IMR-90 (cell line): ENCODE results near the gene CDH26. TPM values are rescaled to one million over a fixed set of nuclear protein-coding genes. Genes with fewer than 3 reads are reported as not detected.

Experiments used
- ATAC-seq: fragments of 200-7000 bp; cut with Tn5 transposase; 2 replicates; pipeline ENCODE4 v1.9.1; 2020; ENCODE audit warnings: low read depth, mild to moderate bottlenecking, moderate library complexity
- BruUV-seq: library from RNA; stranded (reverse); fragments of 400-500 nt; replicated peaks from 2 replicates; lab custom pipeline; 2021; lab: Mats Ljungman, UMichigan
- CTCF ChIA-PET: fragments of 300-600 bp; formaldehyde crosslinking; extraction: SDS; loops from one replicate; lab custom pipeline; 2021; ENCODE audit warnings: antibody characterized with exemption; lab: Yijun Ruan, JAX
- POLR2A ChIA-PET: fragments of 300-600 bp; sonication (Branson Sonifier 250); formaldehyde crosslinking; loops from one replicate; lab custom pipeline; 2022; ENCODE audit warnings: antibody characterized with exemption; ENCODE audit not compliant: unreplicated experiment; lab: Charles Lee
- DNase-seq: peaks from one replicate; pipeline ENCODE4 v3.0.0; 2013
- H2AFZ ChIP-seq: replicated peaks from 2 replicates; pipeline ENCODE3; 2013; ENCODE audit warnings: low read length, mild to moderate bottlenecking; ENCODE audit not compliant: poor library complexity
- H2AK5ac ChIP-seq: 2 replicates; pipeline ENCODE4 v1.6.1; 2013; ENCODE audit warnings: low read depth, low read length, inconsistent platforms
- H2AK9ac ChIP-seq: replicated peaks from 2 replicates; pipeline ENCODE3; 2013; ENCODE audit warnings: mild to moderate bottlenecking, low read depth, low read length, moderate library complexity; ENCODE audit not compliant: poor library complexity
- H2BK120ac ChIP-seq: 2 replicates; pipeline ENCODE4 v1.6.1; 2013; ENCODE audit warnings: low read depth, low read length, inconsistent platforms
- H2BK15ac ChIP-seq: 3 replicates; pipeline ENCODE4 v1.6.1; 2013; ENCODE audit warnings: low read depth, low read length, inconsistent platforms
- H2BK20ac ChIP-seq: 2 replicates; pipeline ENCODE4 v1.6.1; 2013; ENCODE audit warnings: low read depth, mild to moderate bottlenecking, inconsistent platforms, low read length, moderate library complexity
- H2BK5ac ChIP-seq: 2 replicates; pipeline ENCODE4 v1.6.1; 2013; ENCODE audit warnings: mild to moderate bottlenecking, low read depth, low read length, inconsistent platforms; ENCODE audit not compliant: poor library complexity, severe bottlenecking
- H3K14ac ChIP-seq: replicated peaks from 2 replicates; pipeline ENCODE4 v1.6.1; 2013; ENCODE audit warnings: low read depth, low read length, inconsistent platforms
- H3K18ac ChIP-seq: 2 replicates; pipeline ENCODE4 v1.6.1; 2013; ENCODE audit warnings: low read depth, low read length, control low read depth
- H3K23ac ChIP-seq: 2 replicates; pipeline ENCODE4 v1.6.1; 2013; ENCODE audit warnings: low read depth, low read length, inconsistent platforms
- H3K27ac ChIP-seq: 2 replicates; pipeline ENCODE4 v1.5.1; 2013; ENCODE audit warnings: mild to moderate bottlenecking, control low read depth, low read length; ENCODE audit not compliant: insufficient read depth
- H3K27me3 ChIP-seq: 2 replicates; pipeline ENCODE4 v1.6.1; 2013; ENCODE audit warnings: low read length; ENCODE audit not compliant: control insufficient read depth, insufficient read depth
- H3K36me3 ChIP-seq: 2 replicates; pipeline ENCODE4 v1.6.1; 2013; ENCODE audit warnings: low read length, mixed read lengths; ENCODE audit not compliant: control insufficient read depth, insufficient read depth
- H3K4ac ChIP-seq: 2 replicates; pipeline ENCODE4 v1.6.1; 2013; ENCODE audit warnings: low read depth, low read length, inconsistent platforms
- H3K4me1 ChIP-seq: 2 replicates; pipeline ENCODE4 v1.6.1; 2013; ENCODE audit warnings: low read length, mixed read lengths; ENCODE audit not compliant: control insufficient read depth, insufficient read depth
- H3K4me2 ChIP-seq: 2 replicates; pipeline ENCODE4 v1.6.1; 2013; ENCODE audit warnings: low read depth, mild to moderate bottlenecking, control low read depth, low read length, moderate library complexity
- H3K4me3 ChIP-seq: 2 replicates; pipeline ENCODE4 v1.5.1; 2013; ENCODE audit warnings: low read depth, mild to moderate bottlenecking, control low read depth, low read length, moderate library complexity; ENCODE audit not compliant: insufficient read depth
- H3K56ac ChIP-seq: 2 replicates; pipeline ENCODE4 v1.6.1; 2013; ENCODE audit warnings: low read length, inconsistent platforms; ENCODE audit not compliant: insufficient read depth; ENCODE audit errors: extremely low read depth
- H3K79me1 ChIP-seq, 2 experiments: 2 replicates each; pipeline ENCODE4 v1.6.1; 2013; ENCODE audit warnings: low read length in 2 of 2, inconsistent platforms in 1 of 2, low read depth in 1 of 2
- H3K9ac ChIP-seq: 2 replicates; pipeline ENCODE4 v1.6.1; 2013; ENCODE audit warnings: low read depth, low read length, control low read depth
- H3K9me1 ChIP-seq: 2 replicates; pipeline ENCODE4 v1.6.1; 2013; ENCODE audit warnings: low read length, inconsistent platforms; ENCODE audit not compliant: insufficient read depth
- H3K9me3 ChIP-seq: 2 replicates; pipeline ENCODE4 v1.6.1; 2013; ENCODE audit warnings: low read length; ENCODE audit not compliant: control insufficient read depth, insufficient read depth
- H4K20me1 ChIP-seq: 2 replicates; pipeline ENCODE4 v1.6.1; 2013; ENCODE audit warnings: low read length, inconsistent platforms; ENCODE audit not compliant: insufficient read depth
- H4K5ac ChIP-seq: 2 replicates; pipeline ENCODE4 v1.6.1; 2013; ENCODE audit warnings: mild to moderate bottlenecking, low read depth, low read length, control low read depth
- H4K8ac ChIP-seq, 2 experiments: 2 replicates each; pipeline ENCODE4 v1.6.1; 2013; ENCODE audit warnings: low read depth in 2 of 2, low read length in 2 of 2, control low read depth in 1 of 2, inconsistent platforms in 1 of 2
- H4K91ac ChIP-seq: 2 replicates; pipeline ENCODE4 v1.6.1; 2013; ENCODE audit warnings: low read depth, low read length, inconsistent platforms; ENCODE audit not compliant: insufficient read depth
- BHLHE40 ChIP-seq: fragments of 150-350 bp; IDR thresholded peaks from 2 replicates; pipeline ENCODE4 v1.6.1; 2016; ENCODE audit warnings: mild to moderate bottlenecking, low read depth, low read length
- CEBPB ChIP-seq: IDR thresholded peaks from 2 replicates; pipeline ENCODE4 v1.6.1; 2012; ENCODE audit warnings: low read depth, low read length, improper control_type of control experiment
- CHD1 ChIP-seq: IDR thresholded peaks from 2 replicates; pipeline ENCODE4 v1.6.1; 2012; ENCODE audit warnings: low read depth, low read length, improper control_type of control experiment
- CTCF ChIP-seq: conservative IDR thresholded peaks from 2 replicates; pipeline ENCODE4 v1.5.1; 2012; ENCODE audit warnings: mild to moderate bottlenecking, low read depth, low read length, improper control_type of control experiment
- FOS ChIP-seq: fragments of 150-350 bp; IDR thresholded peaks from 2 replicates; pipeline ENCODE4 v1.6.1; 2016; ENCODE audit warnings: low read depth, low read length
- MAFK ChIP-seq: IDR thresholded peaks from 2 replicates; pipeline ENCODE4 v1.6.1; 2012; ENCODE audit warnings: low read depth, low read length, improper control_type of control experiment
- MAZ ChIP-seq: IDR thresholded peaks from 2 replicates; pipeline ENCODE4 v1.6.1; 2012; ENCODE audit warnings: low read depth, mild to moderate bottlenecking, low read length, improper control_type of control experiment, moderate library complexity, borderline replicate concordance
- MXI1 ChIP-seq: IDR thresholded peaks from 2 replicates; pipeline ENCODE4 v1.6.1; 2012; ENCODE audit warnings: low read depth, mild to moderate bottlenecking, low read length, moderate library complexity, borderline replicate concordance
- NFE2L2 ChIP-seq: fragments of 150-350 bp; IDR thresholded peaks from 2 replicates; pipeline ENCODE4 v1.6.1; 2016; ENCODE audit warnings: low read depth, mild to moderate bottlenecking, low read length
- POLR2A ChIP-seq: IDR thresholded peaks from 2 replicates; pipeline ENCODE4 v1.6.1; 2012; ENCODE audit warnings: mild to moderate bottlenecking, low read depth, low read length
- RAD21 ChIP-seq: IDR thresholded peaks from 2 replicates; pipeline ENCODE4 v1.6.1; 2012; ENCODE audit warnings: low read length, improper control_type of control experiment
- RCOR1 ChIP-seq: IDR thresholded peaks from 2 replicates; pipeline ENCODE4 v1.6.1; 2012; ENCODE audit warnings: mild to moderate bottlenecking, low read length, improper control_type of control experiment; ENCODE audit not compliant: insufficient replicate concordance
- RFX5 ChIP-seq: IDR thresholded peaks from 2 replicates; pipeline ENCODE4 v1.8.0; 2012; ENCODE audit warnings: low read depth, mild to moderate bottlenecking, low read length, moderate library complexity
- SMC3 ChIP-seq: fragments of 150-350 bp; IDR thresholded peaks from 2 replicates; pipeline ENCODE4 v1.6.1; 2016; ENCODE audit warnings: low read depth, mild to moderate bottlenecking, antibody characterized with exemption, low read length, moderate library complexity
- dilution Hi-C: fragments of 300-500 bp; cut with HindIII; formaldehyde crosslinking; loops from one replicate; pipeline ENCODE4 v1.14.3; 2018; ENCODE audit warnings: low sequenced_read_pairs; ENCODE audit not compliant: unreplicated experiment
- in situ Hi-C: fragments of 300-500 bp; cut with MboI; formaldehyde crosslinking; loops from 3 replicates; pipeline ENCODE4 v1.14.3; 2019; ENCODE audit warnings: low sequenced_read_pairs, inconsistent platforms, mixed read lengths
- intact Hi-C: fragments of 100-400 bp; cut with micrococcal nuclease; formaldehyde crosslinking; loops from 2 replicates; pipeline ENCODE4 v1.10.0; 2022
- polyA plus RNA-seq, 3 experiments: library from polyadenylated mRNA; depleted of rRNA; stranded (reverse); fragments of >200 nt; gene quantifications; 2 replicates each; pipeline ENCODE4 v1.2.3, GENCODE V29; 2012; ENCODE audit warnings: low replicate concordance in 1 of 3
- total RNA-seq: library from RNA; depleted of rRNA; stranded (reverse); fragments of >200 nt; gene quantifications from 2 replicates; pipeline ENCODE4 v1.2.3, GENCODE V29; 2012
- TF ChIP-seq, protein P1 (sequence below): fragments of 150-350 bp; IDR thresholded peaks from 2 replicates; pipeline ENCODE4 v1.6.1; 2016; ENCODE audit warnings: low read depth, mild to moderate bottlenecking, low read length, moderate library complexity, borderline replicate concordance
- TF ChIP-seq, protein P2 (sequence below): fragments of 150-350 bp; IDR thresholded peaks from 2 replicates; pipeline ENCODE4 v1.6.1; 2017; ENCODE audit warnings: mild to moderate bottlenecking, antibody characterized with exemption, low read length, low read depth

The CDH26 gene
- total and polyA plus RNA-seq, 2 of the 4 experiments (the other 2 are of a cell fraction) = not detected

DNA sequence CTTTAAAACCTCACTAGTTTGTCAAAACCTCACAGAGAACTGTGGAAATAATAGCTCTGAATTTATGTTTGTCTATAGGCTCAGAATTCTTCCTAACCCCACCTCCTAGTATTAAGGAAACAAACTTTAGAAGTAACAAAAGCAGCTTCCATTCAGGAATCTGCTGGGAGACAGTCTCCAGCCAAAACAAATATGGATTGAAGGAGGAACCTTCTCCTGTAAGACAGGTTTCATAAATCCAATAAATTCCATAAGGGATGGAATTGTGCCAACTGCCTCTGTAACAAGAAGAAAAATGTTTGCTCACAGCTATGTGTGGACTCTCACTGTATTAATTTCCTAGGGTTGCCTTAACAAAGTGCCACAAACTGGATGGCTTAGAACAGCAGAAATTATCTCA lies 32.3 kb upstream of the CDH26 start:
- no TSS peak for BruUV-seq
- in situ Hi-C loops = no loop called here
- no peak for ATAC-seq

More for the DNA sequence above, 32.3 kb upstream of the CDH26 start:
- Histone ChIP-seq H2BK20ac (no peak overlapping the region), H4K5ac (no peak overlapping the region), H2AK5ac (no peak overlapping the region), H4K8ac (no peak overlapping the region), H3K9me3 (no peaks in the 10 kb centered on the region), H3K27ac (no peak overlapping the region), H3K9me1 (no peaks in the 10 kb centered on the region), H3K23ac (no peak overlapping the region), H2BK120ac (no peak overlapping the region), H2AFZ (no peak overlapping the region), H3K36me3 (no peaks in the 10 kb centered on the region), H3K56ac (no peak overlapping the region), H3K18ac (no peak overlapping the region), H3K14ac (no peak overlapping the region), H4K20me1 (no peaks in the 10 kb centered on the region), H3K4ac (no peak overlapping the region), H3K4me3 (no peak overlapping the region), H4K91ac (no peak overlapping the region), H2BK15ac (no peak overlapping the region), H2BK5ac (no peak overlapping the region), H3K4me1 (no peaks in the 10 kb centered on the region), H2AK9ac (no peak overlapping the region), H3K27me3 (no peaks in the 10 kb centered on the region), H3K79me1 (no peaks in the 10 kb centered on the region), H3K9ac (no peak overlapping the region), H3K4me2 (no peak overlapping the region)
- dilution Hi-C loops (no loop called here), intact Hi-C loops (no loop called here)
- TF ChIP-seq RCOR1 (no peak), NFE2L2 (no peak), BHLHE40 (no peak), MAZ (no peak), SMC3 (no peak), FOS (no peak), MAFK (no peak), POLR2A (no peak), MXI1 (no peak), CEBPB (no peak), CTCF (no peak), CHD1 (no peak), RFX5 (no peak), RAD21 (no peak)
- TF ChIP-seq, protein P1, sequence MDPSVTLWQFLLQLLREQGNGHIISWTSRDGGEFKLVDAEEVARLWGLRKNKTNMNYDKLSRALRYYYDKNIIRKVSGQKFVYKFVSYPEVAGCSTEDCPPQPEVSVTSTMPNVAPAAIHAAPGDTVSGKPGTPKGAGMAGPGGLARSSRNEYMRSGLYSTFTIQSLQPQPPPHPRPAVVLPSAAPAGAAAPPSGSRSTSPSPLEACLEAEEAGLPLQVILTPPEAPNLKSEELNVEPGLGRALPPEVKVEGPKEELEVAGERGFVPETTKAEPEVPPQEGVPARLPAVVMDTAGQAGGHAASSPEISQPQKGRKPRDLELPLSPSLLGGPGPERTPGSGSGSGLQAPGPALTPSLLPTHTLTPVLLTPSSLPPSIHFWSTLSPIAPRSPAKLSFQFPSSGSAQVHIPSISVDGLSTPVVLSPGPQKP = no peak
- TF ChIP-seq, protein P2, sequence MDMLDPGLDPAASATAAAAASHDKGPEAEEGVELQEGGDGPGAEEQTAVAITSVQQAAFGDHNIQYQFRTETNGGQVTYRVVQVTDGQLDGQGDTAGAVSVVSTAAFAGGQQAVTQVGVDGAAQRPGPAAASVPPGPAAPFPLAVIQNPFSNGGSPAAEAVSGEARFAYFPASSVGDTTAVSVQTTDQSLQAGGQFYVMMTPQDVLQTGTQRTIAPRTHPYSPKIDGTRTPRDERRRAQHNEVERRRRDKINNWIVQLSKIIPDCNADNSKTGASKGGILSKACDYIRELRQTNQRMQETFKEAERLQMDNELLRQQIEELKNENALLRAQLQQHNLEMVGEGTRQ = no peak
- DNase-seq = no peak
- CTCF ChIA-PET = interaction anchor here (1.2 kb wide), 1 partner anchor 8 kb away, joined by 3 read pairs; no protein-coding TSS in a partner anchor
- POLR2A ChIA-PET = no interaction called here
